Peyer's patch (tissue), 4 donors: ENCODE results near the gene GOLGA2. TPM values are rescaled to one million over a fixed set of nuclear protein-coding genes. Genes with fewer than 3 reads are reported as not detected.

Source experiments
- DNase-seq, 3 donors: peaks; one replicate each; pipeline ENCODE4 v3.0.0-alpha.2; 2017 to 2019
- H3K27ac ChIP-seq, 4 donors: fragments of 200-600 bp; sonication (generic); one replicate each; pipeline ENCODE4 v1.5.1; 2016 to 2019
- H3K27me3 ChIP-seq, 2 donors: fragments of 200-600 bp; sonication (generic); one replicate each; pipeline ENCODE4 v1.5.1; 2019
- H3K36me3 ChIP-seq, 3 donors: fragments of 200-600 bp; sonication (generic); one replicate each; pipeline ENCODE4 v1.5.1; 2016 to 2019
- H3K4me1 ChIP-seq, 4 donors: fragments of 200-600 bp; sonication (generic); one replicate each; pipeline ENCODE4 v1.5.1; 2016 to 2019
- H3K4me3 ChIP-seq, 4 donors: fragments of 200-600 bp; sonication (generic); 1 replicate in 3 of 4; 2 replicates in 1 of 4; pipeline ENCODE4 v1.5.1; 2016 to 2019; ENCODE audit warnings: mild to moderate bottlenecking in 1 of 4
- H3K9me3 ChIP-seq, 4 donors: fragments of 200-600 bp; sonication (generic); one replicate each; pipeline ENCODE4 v1.5.1; 2016 to 2019; ENCODE audit warnings: mild to moderate bottlenecking in 1 of 4
- POLR2A ChIP-seq, 2 donors: fragments of 450-650 bp; IDR thresholded peaks; one replicate each; pipeline ENCODE4 v1.5.1; 2017; ENCODE audit warnings: antibody characterized with exemption in 2 of 2, mild to moderate bottlenecking in 2 of 2, moderate library complexity in 2 of 2
- total RNA-seq, 4 donors: library from RNA; depleted of rRNA; stranded (reverse); fragments of >200 nt; gene quantifications; one replicate each; pipeline ENCODE4 v1.1.0, GENCODE V29; 2016
- TF ChIP-seq, protein P1 (sequence below), 6 experiments: fragments of 450-650 bp in 4 of 6; fragments of 200-600 bp in 2 of 6; sonication (generic) in 1 of 6; IDR thresholded peaks; one replicate each; pipeline ENCODE4 v1.5.1; 2017 to 2019; ENCODE audit warnings: antibody characterized with exemption in 6 of 6, mild to moderate bottlenecking in 3 of 6, moderate library complexity in 1 of 6

Gene GOLGA2
- total RNA-seq, 4 donors from 2014 or later, result 45.7 to 96.7 (median 92.5) TPM

- Histone ChIP-seq H3K36me3 (peaks cover 0 to 79% (median 0%) of the 10 kb centered on the region in 3 donors), H3K4me3 (no peak overlapping the region), H3K27ac (no peak overlapping the region), H3K27me3 (no peaks in the 10 kb centered on the region), H3K9me3 (no peaks in the 10 kb centered on the region), H3K4me1 (no peaks in the 10 kb centered on the region)
- no peak for DNase-seq
- TF ChIP-seq POLR2A (IDR thresholded peaks at IDR 0.05), result no peak
- TF ChIP-seq, protein P1, sequence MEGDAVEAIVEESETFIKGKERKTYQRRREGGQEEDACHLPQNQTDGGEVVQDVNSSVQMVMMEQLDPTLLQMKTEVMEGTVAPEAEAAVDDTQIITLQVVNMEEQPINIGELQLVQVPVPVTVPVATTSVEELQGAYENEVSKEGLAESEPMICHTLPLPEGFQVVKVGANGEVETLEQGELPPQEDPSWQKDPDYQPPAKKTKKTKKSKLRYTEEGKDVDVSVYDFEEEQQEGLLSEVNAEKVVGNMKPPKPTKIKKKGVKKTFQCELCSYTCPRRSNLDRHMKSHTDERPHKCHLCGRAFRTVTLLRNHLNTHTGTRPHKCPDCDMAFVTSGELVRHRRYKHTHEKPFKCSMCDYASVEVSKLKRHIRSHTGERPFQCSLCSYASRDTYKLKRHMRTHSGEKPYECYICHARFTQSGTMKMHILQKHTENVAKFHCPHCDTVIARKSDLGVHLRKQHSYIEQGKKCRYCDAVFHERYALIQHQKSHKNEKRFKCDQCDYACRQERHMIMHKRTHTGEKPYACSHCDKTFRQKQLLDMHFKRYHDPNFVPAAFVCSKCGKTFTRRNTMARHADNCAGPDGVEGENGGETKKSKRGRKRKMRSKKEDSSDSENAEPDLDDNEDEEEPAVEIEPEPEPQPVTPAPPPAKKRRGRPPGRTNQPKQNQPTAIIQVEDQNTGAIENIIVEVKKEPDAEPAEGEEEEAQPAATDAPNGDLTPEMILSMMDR (IDR thresholded peaks at IDR 0.05), result no peak
Measured at GRCh38 chr9:128266868-128267590, 8.8 kb downstream of the GOLGA2 start.

DNA sequence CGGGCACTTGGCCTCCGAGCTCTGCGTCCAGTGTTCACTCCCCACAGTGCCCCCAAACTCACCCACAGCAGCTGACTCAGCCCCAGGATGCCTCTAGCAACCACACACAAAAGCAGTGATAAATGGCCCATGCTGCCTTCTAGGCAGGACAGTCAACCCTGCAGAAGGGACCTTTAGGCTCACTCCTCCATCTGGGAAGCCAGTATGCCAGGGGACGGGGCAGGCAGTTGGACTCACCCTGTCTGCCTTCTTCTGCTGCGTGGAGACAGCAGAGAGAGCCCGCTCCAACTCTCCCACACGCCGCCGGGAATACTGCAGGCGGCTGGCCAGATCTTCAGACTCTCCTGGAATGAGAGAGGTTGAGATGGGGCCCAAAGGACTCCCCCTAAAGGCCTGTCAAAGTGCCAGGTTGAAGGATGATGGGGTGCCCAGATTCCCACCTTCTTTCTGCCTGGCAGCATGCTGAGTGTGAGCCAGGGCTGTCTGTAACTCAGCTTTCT is 10.4 kb downstream of the GOLGA2 start:
- Histone ChIP-seq H3K4me3 (no peak overlapping the region), H3K9me3 (no peaks in the 10 kb centered on the region), H3K27ac (no peak overlapping the region), H3K4me1 (no peaks in the 10 kb centered on the region), H3K36me3 (peaks cover 0 to 81% (median 0%) of the 10 kb centered on the region in 3 donors), H3K27me3 (no peaks in the 10 kb centered on the region)
- no peak for TF ChIP-seq POLR2A (IDR thresholded peaks at IDR 0.05)
- TF ChIP-seq, protein P1 (IDR thresholded peaks at IDR 0.05), result no peak
- no peak for DNase-seq

DNA sequence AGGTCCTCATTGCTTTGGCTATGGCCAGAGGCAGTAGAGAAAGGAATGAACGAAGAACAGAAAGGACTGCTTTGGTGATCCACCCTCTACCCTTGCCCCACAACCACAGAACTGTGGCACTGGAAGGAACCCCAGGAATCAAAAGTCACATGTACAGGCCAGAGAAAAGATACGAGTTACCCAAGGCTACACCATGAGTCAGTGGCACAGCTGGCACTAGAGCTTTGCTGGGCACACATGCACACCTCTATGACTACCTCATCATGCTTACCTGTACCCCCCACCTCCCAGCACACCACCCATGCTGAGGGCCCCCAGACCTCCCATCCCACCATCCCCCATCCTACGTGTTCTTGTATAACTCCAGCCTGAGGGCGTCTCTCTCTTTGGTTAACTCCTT is 13.1 kb downstream of the GOLGA2 start:
- DNase-seq, result no peak
- Histone ChIP-seq H3K27ac (no peak overlapping the region), H3K9me3 (no peaks in the 10 kb centered on the region), H3K4me3 (no peak overlapping the region), H3K4me1 (no peaks in the 10 kb centered on the region), H3K36me3 (peaks cover 0 to 98% (median 0%) of the 10 kb centered on the region in 3 donors), H3K27me3 (no peaks in the 10 kb centered on the region)
- TF ChIP-seq, protein P1 (IDR thresholded peaks at IDR 0.05), result no peak
- TF ChIP-seq POLR2A (IDR thresholded peaks at IDR 0.05), result no peak

- TF ChIP-seq POLR2A (IDR thresholded peaks at IDR 0.05), result no peak
- TF ChIP-seq, protein P1 (IDR thresholded peaks at IDR 0.05), result no peak
- H3K9me3 ChIP-seq, result no peaks in the 10 kb centered on the region
- no peak overlapping the region for H3K4me3 ChIP-seq
- H3K4me1 ChIP-seq, result no peaks in the 10 kb centered on the region
- no peak for DNase-seq
- H3K27me3 ChIP-seq, result no peaks in the 10 kb centered on the region
- peaks cover 0 to 93% (median 0%) of the 10 kb centered on the region in 3 donors for H3K36me3 ChIP-seq
- no peak overlapping the region for H3K27ac ChIP-seq
Measured at GRCh38 chr9:128260340-128260739, 15.5 kb downstream of the GOLGA2 start.

DNA sequence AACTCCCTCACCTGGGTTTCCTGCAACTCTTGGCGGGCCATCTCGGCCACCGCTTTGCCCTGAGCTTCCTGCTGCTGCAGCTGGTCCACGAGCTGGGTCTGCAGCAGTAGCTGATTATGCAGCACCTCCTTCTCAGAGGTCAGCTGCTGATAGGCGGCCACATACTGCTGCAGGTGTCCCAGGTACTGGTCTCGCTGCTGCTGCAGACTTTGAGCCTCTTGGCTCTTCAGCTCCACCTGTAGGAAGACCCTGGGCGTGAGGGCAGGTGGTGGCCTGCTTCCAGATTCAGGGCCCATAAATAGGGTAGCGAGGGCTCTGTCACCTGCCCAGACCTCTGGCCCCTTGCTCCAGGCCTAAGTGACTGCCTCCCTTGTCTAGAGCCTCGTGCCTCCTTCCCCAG is 16.7 kb downstream of the GOLGA2 start:
- H3K27ac ChIP-seq, result no peak overlapping the region
- DNase-seq, result no peak
- no peak overlapping the region for H3K4me3 ChIP-seq
- no peaks in the 10 kb centered on the region for H3K4me1 ChIP-seq
- no peaks in the 10 kb centered on the region for H3K9me3 ChIP-seq
- H3K36me3 ChIP-seq, result peaks cover 0 to 82% (median 0%) of the 10 kb centered on the region in 3 donors
- no peaks in the 10 kb centered on the region for H3K27me3 ChIP-seq
- no peak for TF ChIP-seq POLR2A (IDR thresholded peaks at IDR 0.05)
- TF ChIP-seq, protein P1 (IDR thresholded peaks at IDR 0.05), result peak in 2 of 6 experiments; percentile 18 to 20
